ENCODE results near the gene TIPARP.
"Not testable (repeated sequence)": the region's sequence is repeated elsewhere in the genome, so short reads cannot be mapped to it uniquely, and the experiment has no call there.

TIPARP gene

DNA sequence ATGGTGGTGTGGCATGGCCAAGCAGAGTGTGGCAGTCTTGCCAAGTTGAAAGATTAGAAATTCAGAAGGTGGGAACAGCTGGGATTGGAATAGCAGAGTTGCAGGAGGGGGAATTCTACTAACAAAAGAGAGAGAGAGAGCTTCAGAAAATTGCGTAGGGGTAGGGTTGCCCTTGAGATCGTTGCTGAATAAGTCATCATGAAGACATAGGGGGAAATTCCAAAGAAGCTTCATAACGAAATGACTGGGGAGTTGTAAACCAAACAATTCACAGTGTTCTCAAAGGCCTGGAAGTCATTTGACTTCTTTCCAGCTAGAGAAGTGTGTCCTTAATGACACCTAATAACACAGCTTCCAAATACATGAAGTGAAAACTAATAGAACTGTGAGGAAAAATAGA, 26.3 kb upstream of the TIPARP start:
- no peaks in the 10 kb centered on the region for H3K27me3 ChIP-seq (ENCODE audit: control insufficient read depth in 1 of 2, insufficient read depth in 2 of 2, low read length in 2 of 2)
- no peak overlapping the region for H3K27ac ChIP-seq (ENCODE audit: low read depth, low read length)
- H3K36me3 ChIP-seq (ENCODE audit: control insufficient read depth in 1 of 2, insufficient read depth in 2 of 2, low read length in 2 of 2) = no peaks in the 10 kb centered on the region
- peaks cover 5% of the 10 kb centered on the region in 2 donors for H3K4me1 ChIP-seq (ENCODE audit: control insufficient read depth in 1 of 2, insufficient read depth in 2 of 2, low read length in 2 of 2)
- no peak overlapping the region for H3K4me3 ChIP-seq (ENCODE audit: low read depth in 1 of 2, low read length in 2 of 2)
- no peaks in the 10 kb centered on the region for H3K9me3 ChIP-seq (ENCODE audit: control insufficient read depth in 1 of 2, low read length in 2 of 2)
- no peak overlapping the region for H3K9ac ChIP-seq (ENCODE audit: low read depth in 1 of 2, low read length in 2 of 2)

DNA sequence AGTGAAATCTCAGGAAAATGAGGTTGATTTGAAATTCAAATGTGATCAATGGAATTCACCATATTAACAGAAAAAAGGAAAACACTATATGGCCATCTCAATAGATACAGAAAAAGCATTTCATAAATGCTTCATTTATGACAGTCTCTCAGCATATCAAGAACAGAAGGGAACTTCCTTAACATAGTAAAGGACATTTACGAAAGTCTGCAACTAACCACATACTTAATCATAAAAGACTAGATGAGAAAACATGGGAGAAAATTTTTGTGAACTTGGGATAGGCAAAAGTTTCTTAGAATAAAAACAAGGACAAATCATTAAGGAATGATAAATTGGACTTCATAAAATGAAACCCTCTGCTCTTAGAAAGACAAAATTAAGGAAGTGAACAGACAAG, 24.7 kb upstream of the TIPARP start:
- H3K9ac ChIP-seq (ENCODE audit: low read depth in 1 of 2, low read length in 2 of 2) = no peak overlapping the region
- H3K27me3 ChIP-seq (ENCODE audit: control insufficient read depth in 1 of 2, insufficient read depth in 2 of 2, low read length in 2 of 2) = no peaks in the 10 kb centered on the region
- H3K36me3 ChIP-seq (ENCODE audit: control insufficient read depth in 1 of 2, insufficient read depth in 2 of 2, low read length in 2 of 2) = no peaks in the 10 kb centered on the region
- H3K4me1 ChIP-seq (ENCODE audit: control insufficient read depth in 1 of 2, insufficient read depth in 2 of 2, low read length in 2 of 2) = no peaks in the 10 kb centered on the region
- H3K4me3 ChIP-seq (ENCODE audit: low read depth in 1 of 2, low read length in 2 of 2) = no peak overlapping the region
- H3K27ac ChIP-seq (ENCODE audit: low read depth, low read length) = no peak overlapping the region
- no peaks in the 10 kb centered on the region for H3K9me3 ChIP-seq (ENCODE audit: control insufficient read depth in 1 of 2, low read length in 2 of 2)

DNA sequence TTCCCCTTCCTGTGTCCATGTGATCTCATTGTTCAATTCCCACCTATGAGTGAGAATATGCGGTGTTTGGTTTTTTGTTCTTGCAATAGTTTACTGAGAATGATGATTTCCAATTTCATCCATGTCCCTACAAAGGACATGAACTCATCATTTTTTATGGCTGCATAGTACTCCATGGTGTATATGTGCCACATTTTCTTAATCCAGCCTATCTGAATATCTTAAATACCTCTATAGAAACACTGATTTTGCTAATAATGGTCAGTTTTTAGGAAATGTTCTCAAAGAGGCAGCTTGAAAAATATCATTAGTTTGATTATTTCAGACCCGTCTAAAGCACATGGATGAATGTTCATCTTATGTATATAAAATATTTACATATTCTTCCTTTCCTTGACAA, 21.7 kb upstream of the TIPARP start:
- H3K36me3 ChIP-seq (ENCODE audit: control insufficient read depth in 1 of 2, insufficient read depth in 2 of 2, low read length in 2 of 2); H3K27me3 ChIP-seq (ENCODE audit: control insufficient read depth in 1 of 2, insufficient read depth in 2 of 2, low read length in 2 of 2); H3K9ac ChIP-seq (ENCODE audit: low read depth in 1 of 2, low read length in 2 of 2); H3K4me1 ChIP-seq (ENCODE audit: control insufficient read depth in 1 of 2, insufficient read depth in 2 of 2, low read length in 2 of 2); H3K4me3 ChIP-seq (ENCODE audit: low read depth in 1 of 2, low read length in 2 of 2); H3K27ac ChIP-seq (ENCODE audit: low read depth, low read length); H3K9me3 ChIP-seq (ENCODE audit: control insufficient read depth in 1 of 2, low read length in 2 of 2): not testable (repeated sequence)

DNA sequence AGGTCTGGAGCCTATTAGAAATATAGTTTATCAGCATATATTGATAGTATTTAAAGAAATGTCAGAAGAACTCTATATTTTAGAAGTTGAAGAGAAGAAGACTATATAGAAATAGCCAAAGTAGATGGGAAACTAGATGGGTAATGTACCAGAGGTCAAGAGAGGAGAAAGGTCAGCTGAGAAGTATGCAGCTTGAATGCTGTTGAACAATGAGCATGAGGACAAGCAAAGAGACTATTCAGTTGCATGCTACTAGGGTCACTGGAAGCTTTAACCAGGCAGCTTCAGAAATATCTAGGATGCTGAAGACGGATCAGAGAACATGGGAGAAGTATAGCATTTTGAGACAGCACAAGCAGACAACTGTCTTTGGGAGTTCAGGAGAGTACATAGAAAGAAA, 19.6 kb upstream of the TIPARP start:
- Histone ChIP-seq H3K36me3 (ENCODE audit: control insufficient read depth in 1 of 2, insufficient read depth in 2 of 2, low read length in 2 of 2) (no peaks in the 10 kb centered on the region), H3K27me3 (ENCODE audit: control insufficient read depth in 1 of 2, insufficient read depth in 2 of 2, low read length in 2 of 2) (no peaks in the 10 kb centered on the region), H3K27ac (ENCODE audit: low read depth, low read length) (no peak overlapping the region), H3K4me1 (ENCODE audit: control insufficient read depth in 1 of 2, insufficient read depth in 2 of 2, low read length in 2 of 2) (no peaks in the 10 kb centered on the region), H3K9ac (ENCODE audit: low read depth in 1 of 2, low read length in 2 of 2) (no peak overlapping the region), H3K9me3 (ENCODE audit: control insufficient read depth in 1 of 2, low read length in 2 of 2) (no peaks in the 10 kb centered on the region), H3K4me3 (ENCODE audit: low read depth in 1 of 2, low read length in 2 of 2) (no peak overlapping the region)

DNA sequence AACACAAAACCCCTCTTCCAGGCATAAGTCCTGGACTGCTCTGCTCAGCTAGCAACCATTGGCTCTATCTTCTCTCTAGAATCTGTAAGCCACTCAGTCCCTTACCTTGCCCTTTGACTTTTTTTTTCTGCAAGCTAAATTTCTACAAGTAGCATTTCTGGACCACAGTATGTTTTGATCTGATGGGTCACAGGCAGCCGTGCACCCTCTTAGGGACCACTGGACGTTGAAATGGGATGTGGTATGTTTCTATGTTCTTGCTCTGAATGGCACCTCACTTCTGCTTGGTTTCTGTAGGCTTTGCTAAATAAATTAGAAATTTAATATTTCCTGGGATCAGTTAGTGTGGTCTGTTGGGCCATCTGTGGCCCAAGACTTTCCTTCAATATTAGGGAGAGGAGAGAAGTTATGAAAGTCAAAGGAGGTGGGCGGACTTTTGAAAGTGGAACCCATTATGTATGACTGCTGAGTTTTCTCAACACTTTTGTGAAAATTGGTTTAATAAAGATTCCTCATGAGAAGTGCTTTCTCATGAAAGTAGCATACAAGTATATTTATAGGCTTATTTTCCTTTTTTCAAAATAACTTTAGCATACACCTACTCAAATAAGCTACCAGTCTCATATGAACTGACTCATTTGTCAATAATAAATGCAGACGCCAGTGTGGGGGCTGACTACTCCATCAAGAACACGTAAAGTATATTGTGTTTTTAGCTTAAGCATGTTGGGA, 18.4 kb upstream of the TIPARP start:
- Histone ChIP-seq H3K36me3 (ENCODE audit: control insufficient read depth in 1 of 2, insufficient read depth in 2 of 2, low read length in 2 of 2) (no peaks in the 10 kb centered on the region), H3K9me3 (ENCODE audit: control insufficient read depth in 1 of 2, low read length in 2 of 2) (no peaks in the 10 kb centered on the region), H3K9ac (ENCODE audit: low read depth in 1 of 2, low read length in 2 of 2) (no peak overlapping the region), H3K27me3 (ENCODE audit: control insufficient read depth in 1 of 2, insufficient read depth in 2 of 2, low read length in 2 of 2) (no peaks in the 10 kb centered on the region), H3K4me3 (ENCODE audit: low read depth in 1 of 2, low read length in 2 of 2) (no peak overlapping the region), H3K4me1 (ENCODE audit: control insufficient read depth in 1 of 2, insufficient read depth in 2 of 2, low read length in 2 of 2) (no peaks in the 10 kb centered on the region), H3K27ac (ENCODE audit: low read depth, low read length) (no peak overlapping the region)

DNA sequence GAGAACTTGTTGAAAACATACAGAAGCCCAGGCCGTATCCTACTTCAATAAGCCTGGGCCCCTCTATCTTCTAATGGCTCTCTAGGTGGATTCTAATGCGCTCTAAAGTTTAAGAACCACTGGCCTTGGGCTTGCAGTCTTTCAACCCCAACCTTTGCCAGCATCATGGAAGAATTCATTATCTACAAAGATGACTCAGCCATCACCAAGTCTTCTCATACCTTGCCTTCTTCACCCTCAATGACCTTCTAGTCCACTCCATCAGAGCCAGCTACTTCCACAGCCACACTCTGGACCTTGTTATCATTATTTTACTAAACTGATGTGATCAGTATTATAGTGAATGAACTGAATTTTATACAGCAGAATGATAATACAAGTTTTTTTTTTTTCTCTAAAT, 16.9 kb upstream of the TIPARP start:
- Histone ChIP-seq H3K27me3 (ENCODE audit: control insufficient read depth in 1 of 2, insufficient read depth in 2 of 2, low read length in 2 of 2) (no peaks in the 10 kb centered on the region), H3K4me1 (ENCODE audit: control insufficient read depth in 1 of 2, insufficient read depth in 2 of 2, low read length in 2 of 2) (no peaks in the 10 kb centered on the region), H3K27ac (ENCODE audit: low read depth, low read length) (no peak overlapping the region), H3K36me3 (ENCODE audit: control insufficient read depth in 1 of 2, insufficient read depth in 2 of 2, low read length in 2 of 2) (no peaks in the 10 kb centered on the region), H3K9ac (ENCODE audit: low read depth in 1 of 2, low read length in 2 of 2) (no peak overlapping the region), H3K9me3 (ENCODE audit: control insufficient read depth in 1 of 2, low read length in 2 of 2) (no peaks in the 10 kb centered on the region), H3K4me3 (ENCODE audit: low read depth in 1 of 2, low read length in 2 of 2) (no peak overlapping the region)

DNA sequence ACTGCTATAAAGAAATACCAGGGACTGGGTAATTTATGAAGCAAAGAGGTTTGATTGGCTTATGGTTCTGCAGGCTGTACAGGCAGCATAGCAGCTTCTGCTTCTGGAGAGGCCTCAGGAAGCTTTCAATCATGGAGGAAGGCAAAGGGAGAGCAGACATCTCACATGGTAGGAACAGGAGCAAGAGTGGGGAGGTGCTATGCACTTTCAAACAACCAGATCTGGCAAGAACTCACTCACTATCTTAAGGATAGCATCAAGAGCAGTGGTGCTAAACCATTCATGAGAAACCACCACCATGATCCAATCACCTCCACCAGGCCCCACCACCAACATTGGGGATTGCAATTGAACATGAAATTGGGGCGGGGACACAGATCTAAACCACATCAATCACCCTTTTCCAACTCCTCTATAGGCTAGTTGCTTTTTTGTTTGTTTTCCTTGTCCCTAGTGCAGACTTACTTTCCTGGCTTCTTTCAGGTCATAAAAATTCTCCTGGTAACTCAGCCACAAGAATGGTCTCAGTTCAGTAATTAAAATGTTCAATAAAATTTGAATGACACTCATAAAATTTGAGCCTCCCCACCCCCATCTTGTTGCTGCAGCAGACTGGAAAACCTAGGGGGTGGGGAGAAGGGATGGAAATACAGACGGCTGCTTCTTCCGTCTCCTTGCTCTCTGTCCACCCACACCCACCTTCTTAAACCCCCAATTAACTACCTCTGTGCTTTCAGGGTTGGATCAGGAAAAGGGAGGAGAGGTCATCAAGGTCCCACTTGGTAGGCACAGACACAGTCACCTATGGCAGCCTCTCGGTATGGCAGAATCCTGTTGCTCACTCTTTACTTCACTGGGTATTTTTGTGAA, 16.3 kb upstream of the TIPARP start:
- Histone ChIP-seq H3K36me3 (ENCODE audit: control insufficient read depth in 1 of 2, insufficient read depth in 2 of 2, low read length in 2 of 2) (no peaks in the 10 kb centered on the region), H3K4me1 (ENCODE audit: control insufficient read depth in 1 of 2, insufficient read depth in 2 of 2, low read length in 2 of 2) (no peaks in the 10 kb centered on the region), H3K4me3 (ENCODE audit: low read depth in 1 of 2, low read length in 2 of 2) (no peak overlapping the region)

DNA sequence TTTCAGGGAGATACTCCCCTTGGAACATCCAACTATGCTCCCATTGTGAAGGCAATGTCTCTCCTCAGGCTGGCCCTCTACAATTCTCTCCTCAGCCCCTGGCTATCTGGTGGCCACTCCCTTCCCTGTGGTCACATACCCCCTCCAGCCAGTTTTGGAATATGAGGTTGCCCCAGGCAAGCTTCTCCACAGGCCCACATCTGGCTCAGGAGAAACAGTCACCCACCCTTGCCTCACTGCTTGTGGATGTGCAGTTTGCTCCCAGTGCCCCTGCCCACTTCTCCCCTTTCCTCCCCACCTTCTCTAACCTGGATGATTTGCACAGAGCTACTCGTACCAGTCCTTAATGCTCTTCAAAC, 15.7 kb upstream of the TIPARP start:
- Histone ChIP-seq H3K36me3 (ENCODE audit: control insufficient read depth in 1 of 2, insufficient read depth in 2 of 2, low read length in 2 of 2) (no peaks in the 10 kb centered on the region), H3K9ac (ENCODE audit: low read depth in 1 of 2, low read length in 2 of 2) (no peak overlapping the region), H3K9me3 (ENCODE audit: control insufficient read depth in 1 of 2, low read length in 2 of 2) (no peaks in the 10 kb centered on the region), H3K4me3 (ENCODE audit: low read depth in 1 of 2, low read length in 2 of 2) (no peak overlapping the region), H3K27ac (ENCODE audit: low read depth, low read length) (no peak overlapping the region), H3K27me3 (ENCODE audit: control insufficient read depth in 1 of 2, insufficient read depth in 2 of 2, low read length in 2 of 2) (no peaks in the 10 kb centered on the region), H3K4me1 (ENCODE audit: control insufficient read depth in 1 of 2, insufficient read depth in 2 of 2, low read length in 2 of 2) (no peaks in the 10 kb centered on the region)

More for the DNA sequence above, 16.3 kb upstream of the TIPARP start:
- no peak overlapping the region for H3K9ac ChIP-seq (ENCODE audit: low read depth in 1 of 2, low read length in 2 of 2)
- no peaks in the 10 kb centered on the region for H3K9me3 ChIP-seq (ENCODE audit: control insufficient read depth in 1 of 2, low read length in 2 of 2)
- H3K27ac ChIP-seq (ENCODE audit: low read depth, low read length) = no peak overlapping the region
- H3K27me3 ChIP-seq (ENCODE audit: control insufficient read depth in 1 of 2, insufficient read depth in 2 of 2, low read length in 2 of 2) = no peaks in the 10 kb centered on the region

DNA sequence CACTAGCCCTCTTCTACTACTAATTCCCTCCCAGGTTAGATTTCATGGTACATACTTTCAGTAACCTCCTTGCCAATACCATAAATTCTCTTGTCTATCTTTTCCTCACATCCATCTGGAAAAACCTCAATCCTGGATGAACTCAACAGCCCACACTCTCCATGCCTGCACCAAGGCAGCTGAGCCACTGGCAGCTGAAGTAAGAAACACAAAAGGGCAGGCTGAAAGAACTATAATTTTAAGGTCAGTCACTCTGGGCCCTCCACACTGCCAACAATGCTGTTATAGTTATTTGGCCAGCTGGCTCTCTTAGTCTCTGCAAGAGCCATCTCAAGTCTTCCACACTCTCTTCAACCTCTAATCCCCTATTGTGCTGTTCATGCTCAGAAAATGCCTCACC, 15.1 kb upstream of the TIPARP start:
- no peaks in the 10 kb centered on the region for H3K27me3 ChIP-seq (ENCODE audit: control insufficient read depth in 1 of 2, insufficient read depth in 2 of 2, low read length in 2 of 2)
- no peak overlapping the region for H3K4me3 ChIP-seq (ENCODE audit: low read depth in 1 of 2, low read length in 2 of 2)
- H3K4me1 ChIP-seq (ENCODE audit: control insufficient read depth in 1 of 2, insufficient read depth in 2 of 2, low read length in 2 of 2) = peaks cover 0 to 1% of the 10 kb centered on the region in 2 donors
- no peak overlapping the region for H3K27ac ChIP-seq (ENCODE audit: low read depth, low read length)
- H3K9ac ChIP-seq (ENCODE audit: low read depth in 1 of 2, low read length in 2 of 2) = no peak overlapping the region
- no peaks in the 10 kb centered on the region for H3K36me3 ChIP-seq (ENCODE audit: control insufficient read depth in 1 of 2, insufficient read depth in 2 of 2, low read length in 2 of 2)
- no peaks in the 10 kb centered on the region for H3K9me3 ChIP-seq (ENCODE audit: control insufficient read depth in 1 of 2, low read length in 2 of 2)

DNA sequence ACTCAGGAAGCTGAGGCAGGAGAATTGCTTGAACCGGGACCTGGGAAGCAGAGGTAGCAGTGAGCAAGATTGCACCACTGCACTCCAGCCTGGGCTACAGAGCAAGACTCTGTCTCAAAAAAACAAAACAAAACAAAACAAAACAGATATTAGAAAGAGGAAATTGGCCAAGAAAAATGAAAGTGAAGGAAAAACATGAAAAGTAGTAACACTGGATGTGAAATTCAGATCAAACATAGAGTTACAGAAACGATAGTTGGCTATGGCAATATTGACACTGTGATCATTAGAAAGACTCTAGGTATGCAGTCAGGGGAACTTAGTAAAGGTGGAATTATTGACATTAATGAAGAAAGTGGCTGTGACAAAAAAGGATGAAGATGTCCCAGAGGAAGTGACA, 13.2 kb upstream of the TIPARP start:
- Histone ChIP-seq H3K9me3 (ENCODE audit: control insufficient read depth in 1 of 2, low read length in 2 of 2) (no peaks in the 10 kb centered on the region), H3K4me1 (ENCODE audit: control insufficient read depth in 1 of 2, insufficient read depth in 2 of 2, low read length in 2 of 2) (peaks cover 0 to 8% of the 10 kb centered on the region in 2 donors), H3K27ac (ENCODE audit: low read depth, low read length) (no peak overlapping the region), H3K4me3 (ENCODE audit: low read depth in 1 of 2, low read length in 2 of 2) (no peak overlapping the region), H3K27me3 (ENCODE audit: control insufficient read depth in 1 of 2, insufficient read depth in 2 of 2, low read length in 2 of 2) (no peaks in the 10 kb centered on the region), H3K9ac (ENCODE audit: low read depth in 1 of 2, low read length in 2 of 2) (no peak overlapping the region), H3K36me3 (ENCODE audit: control insufficient read depth in 1 of 2, insufficient read depth in 2 of 2, low read length in 2 of 2) (no peaks in the 10 kb centered on the region)
